HepG2 (cell line): ENCODE data around the gene CAPZA1. TPM values are rescaled to one million over a fixed set of nuclear protein-coding genes. Genes with fewer than 3 reads are reported as not detected.

Source experiments
- ARID3A ChIP-seq: IDR thresholded peaks from 2 replicates; pipeline ENCODE4 v1.6.1; 2012; ENCODE audit warnings: low read depth, low read length, improper control_type of control experiment
- ATF7 ChIP-seq, 2 experiments: fragments of 450-650 bp in 1 of 2; sonication (generic) in 1 of 2; formaldehyde crosslinking in 1 of 2; IDR thresholded peaks; 2 replicates each; pipeline versions ENCODE4 v1.4.0 to v1.6.1; 2016 to 2020; ENCODE audit warnings: antibody characterized with exemption in 1 of 2, mild to moderate bottlenecking in 1 of 2, missing genetic modification reagents in 1 of 2
- BCL6 ChIP-seq: IDR thresholded peaks from 2 replicates; pipeline ENCODE4 v1.6.1; 2016; ENCODE audit warnings: missing genetic modification reagents, missing compliant biosample characterization
- BORCS8-MEF2B ChIP-seq: sonication (generic); formaldehyde crosslinking; IDR thresholded peaks from 2 replicates; pipeline ENCODE4 v1.8.0; 2022; ENCODE audit warnings: mild to moderate bottlenecking, missing genetic modification reagents
- ELF3 ChIP-seq: IDR thresholded peaks from 2 replicates; pipeline ENCODE4 v1.6.1; 2016; ENCODE audit warnings: missing genetic modification reagents, missing compliant biosample characterization
- EP300 ChIP-seq, 3 experiments: sonication (generic) in 1 of 3; formaldehyde crosslinking in 1 of 3; IDR thresholded peaks; 2 replicates each; pipeline versions ENCODE4 v1.5.1 to v1.6.1; 2011 to 2020; ENCODE audit warnings: low read depth in 2 of 3, low read length in 2 of 3, borderline replicate concordance in 1 of 3, improper control_type of control experiment in 1 of 3, mild to moderate bottlenecking in 1 of 3, missing genetic modification reagents in 1 of 3, moderate library complexity in 1 of 3
- ERF ChIP-seq: IDR thresholded peaks from 2 replicates; pipeline ENCODE4 v1.6.1; 2018; ENCODE audit warnings: missing biosample characterization, missing genetic modification reagents
- IRF2 ChIP-seq: IDR thresholded peaks from 2 replicates; pipeline ENCODE4 v1.6.1; 2018; ENCODE audit warnings: missing genetic modification reagents, missing compliant biosample characterization
- MBNL3 ChIP-seq: fragments of 250-450 bp; sonication (Bioruptor Pico); conservative IDR thresholded peaks from 2 replicates; pipeline ENCODE4 v1.8.0; 2022; ENCODE audit warnings: mild to moderate bottlenecking, inconsistent platforms
- NCOR1 ChIP-seq: fragments of 200-600 bp; sonication (generic); IDR thresholded peaks from 2 replicates; pipeline ENCODE4 v1.7.0; 2017; ENCODE audit warnings: antibody characterized with exemption, low read length, borderline replicate concordance
- RBFOX2 ChIP-seq: fragments of 200-400 bp; formaldehyde crosslinking; IDR thresholded peaks from 2 replicates; pipeline ENCODE4 v1.6.1; 2017; ENCODE audit warnings: low read depth, mild to moderate bottlenecking, low read length
- SAP130 ChIP-seq: IDR thresholded peaks from 2 replicates; pipeline ENCODE4 v1.6.1; 2016; ENCODE audit warnings: low read depth
- SIX4 ChIP-seq: sonication (generic); formaldehyde crosslinking; IDR thresholded peaks from 2 replicates; pipeline ENCODE4 v1.4.0; 2020; ENCODE audit warnings: missing genetic modification reagents
- SOX6 ChIP-seq, 2 experiments: fragments of 450-650 bp in 1 of 2; sonication (generic) in 1 of 2; formaldehyde crosslinking in 1 of 2; IDR thresholded peaks; 2 replicates each; pipeline versions ENCODE4 v1.4.0 to v1.6.1; 2017 to 2020; ENCODE audit warnings: antibody characterized with exemption in 1 of 2, mild to moderate bottlenecking in 1 of 2, missing genetic modification reagents in 1 of 2
- TBX3 ChIP-seq: fragments of 450-650 bp; IDR thresholded peaks from 2 replicates; pipeline ENCODE4 v1.6.1; 2017; ENCODE audit warnings: antibody characterized with exemption, mild to moderate bottlenecking, inconsistent platforms, borderline replicate concordance
- TCF12 ChIP-seq, 2 experiments: fragments of 450-650 bp in 1 of 2; sonication (generic) in 1 of 2; formaldehyde crosslinking in 1 of 2; IDR thresholded peaks; 2 replicates each; pipeline versions ENCODE4 v1.6.1 to v1.8.0; 2017 to 2022; ENCODE audit warnings: antibody characterized with exemption in 1 of 2, mild to moderate bottlenecking in 1 of 2, missing genetic modification reagents in 1 of 2, moderate library complexity in 1 of 2
- ZEB1 ChIP-seq: IDR thresholded peaks from 2 replicates; pipeline ENCODE4 v1.6.1; 2012; ENCODE audit warnings: mild to moderate bottlenecking, low read depth, inconsistent platforms; ENCODE audit not compliant: insufficient replicate concordance
- ZNF430 ChIP-seq: sonication (generic); formaldehyde crosslinking; IDR thresholded peaks from 2 replicates; pipeline ENCODE4 v1.9.0; 2021; ENCODE audit warnings: mild to moderate bottlenecking, missing genetic modification reagents
- ZNF605 ChIP-seq: sonication (generic); formaldehyde crosslinking; IDR thresholded peaks from 2 replicates; pipeline ENCODE4 v1.8.0; 2022; ENCODE audit warnings: mild to moderate bottlenecking, missing genetic modification reagents
- ZNF788 ChIP-seq: sonication (generic); formaldehyde crosslinking; IDR thresholded peaks from 2 replicates; pipeline ENCODE4 v1.5.0; 2020; ENCODE audit warnings: mild to moderate bottlenecking, missing genetic modification reagents, borderline replicate concordance
- ZNF891 ChIP-seq: sonication (generic); formaldehyde crosslinking; IDR thresholded peaks from 2 replicates; pipeline ENCODE4 v1.5.0; 2020; ENCODE audit warnings: mild to moderate bottlenecking, missing genetic modification reagents
- polyA plus RNA-seq, 8 experiments: library from polyadenylated mRNA; depleted of rRNA in 3 of 8; stranded (reverse) in 7 of 8; unstranded in 1 of 8; fragments of >200 nt; fragmentation: Illumina TruSeq in 4 of 8; extraction: Trizol in 4 of 8; gene quantifications; 2 replicates each; pipeline versions ENCODE4 v1.2.1 to v1.2.3, GENCODE V29; 2011 to 2016; ENCODE audit warnings: low read depth in 4 of 8, missing spikeins in 1 of 8, mixed read lengths in 1 of 8; ENCODE audit not compliant: insufficient read depth in 1 of 8
- total RNA-seq, 5 experiments: library from RNA; depleted of rRNA; stranded (reverse); fragments of >200 nt; fragmentation: Illumina TruSeq; extraction: Trizol; gene quantifications; 2 replicates each; pipeline ENCODE4 v1.2.3, GENCODE V29; 2016; ENCODE audit warnings: low read depth in 1 of 5

CAPZA1 gene
- total and polyA plus RNA-seq, 2 of the 13 experiments (the other 11 are each of a cell fraction or from before 2014, with no cell fraction given): 67.0 to 117 TPM

- TF ChIP-seq EP300 (IDR thresholded peaks at IDR 0.05; ENCODE audit: low read depth in 2 of 2, low read length in 2 of 2): peak; percentile 32 to 85; a peak in 2 of 4 replicates
- peak; percentile 67; the same call in 1 of the 2 replicates for TF ChIP-seq EP300 (CRISPR knock-in tag; IDR thresholded peaks at IDR 0.05; ENCODE audit: borderline replicate concordance)
- no peak for TF ChIP-seq SOX6 (IDR thresholded peaks at IDR 0.05)
- peak; percentile 80 for TF ChIP-seq SOX6 (CRISPR knock-in tag; IDR thresholded peaks at IDR 0.05)
- peak; percentile 51; the same call in 1 of the 2 replicates for TF ChIP-seq ZNF788 (CRISPR knock-in tag)
- peak; percentile 75 for TF ChIP-seq SAP130
- TF ChIP-seq NCOR1: peak; percentile 95
- TF ChIP-seq ARID3A: 0 out of 2 replicates have a peak, but pooled peaks have one; percentile 28
- TF ChIP-seq BCL6 (CRISPR knock-in tag): peak; percentile 40
- TF ChIP-seq TBX3: 0 out of 2 replicates have a peak, but pooled peaks have one; percentile 32
- no peak for TF ChIP-seq ZEB1
- TF ChIP-seq SIX4 (CRISPR knock-in tag): no peak
- peak; percentile 41 for TF ChIP-seq IRF2 (CRISPR knock-in tag)
- no peak for TF ChIP-seq ATF7 (IDR thresholded peaks at IDR 0.05)
- no peak for TF ChIP-seq ATF7 (CRISPR knock-in tag; IDR thresholded peaks at IDR 0.05)
- peak; percentile 42; the same call in 1 of the 2 replicates for TF ChIP-seq RBFOX2
- peak; percentile 44; the same call in 1 of the 2 replicates for TF ChIP-seq ERF (CRISPR knock-in tag)
- no peak for TF ChIP-seq ZNF891
- peak; percentile 57; the same call in 1 of the 2 replicates for TF ChIP-seq ELF3 (CRISPR knock-in tag)
- no peak for TF ChIP-seq MBNL3 (CRISPR knock-in tag)
- no peak for TF ChIP-seq BORCS8-MEF2B (CRISPR knock-in tag)
- no peak for TF ChIP-seq TCF12 (IDR thresholded peaks at IDR 0.05)
- 0 out of 2 replicates have a peak, but pooled peaks have one; percentile 76 for TF ChIP-seq TCF12 (CRISPR knock-in tag; IDR thresholded peaks at IDR 0.05)
- TF ChIP-seq ZNF605 (CRISPR knock-in tag): peak; percentile 75; the same call in 1 of the 2 replicates
- TF ChIP-seq ZNF430 (CRISPR knock-in tag): peak; percentile 63; the same call in 1 of the 2 replicates
Measured at GRCh38 chr1:112698366-112699310, 79.0 kb downstream of the CAPZA1 start (continued).
